Liver (tissue), 9 donors: Measurements from ENCODE around the gene SLC39A6. TPM values are rescaled to one million over a fixed set of nuclear protein-coding genes. Genes with fewer than 3 reads are reported as not detected.

Experiments
- DNase-seq: peaks from one replicate; pipeline ENCODE4 v3.0.0-alpha.2; 2017; ENCODE audit warnings: low spot score
- H3K27ac ChIP-seq, 2 donors: one replicate each; pipeline ENCODE4 v1.7.0; 2013; ENCODE audit warnings: inconsistent platforms in 2 of 2, low read length in 2 of 2, control low read depth in 1 of 2, low read depth in 1 of 2, mild to moderate bottlenecking in 1 of 2
- H3K27me3 ChIP-seq, 4 donors: one replicate each; pipeline versions ENCODE4 v1.6.1 to v1.7.0; 2013; ENCODE audit warnings: low read length in 3 of 4, inconsistent platforms in 1 of 4, mild to moderate bottlenecking in 1 of 4, moderate library complexity in 1 of 4; ENCODE audit not compliant: control insufficient read depth in 4 of 4, insufficient read depth in 4 of 4
- H3K36me3 ChIP-seq, 4 donors: one replicate each; pipeline versions ENCODE4 v1.6.1 to v1.7.0; 2013; ENCODE audit warnings: low read length in 3 of 4, mild to moderate bottlenecking in 3 of 4, low read depth in 1 of 4, moderate library complexity in 1 of 4; ENCODE audit not compliant: control insufficient read depth in 4 of 4, insufficient read depth in 3 of 4
- H3K4me1 ChIP-seq, 4 donors: one replicate each; pipeline versions ENCODE4 v1.6.1 to v1.7.0; 2013; ENCODE audit warnings: low read length in 3 of 4, mild to moderate bottlenecking in 3 of 4, moderate library complexity in 1 of 4; ENCODE audit not compliant: control insufficient read depth in 4 of 4, insufficient read depth in 4 of 4
- H3K4me3 ChIP-seq, 3 donors: one replicate each; pipeline versions ENCODE4 v1.6.1 to v1.7.0; 2013; ENCODE audit warnings: low read length in 3 of 3, control low read depth in 1 of 3, low read depth in 1 of 3, mild to moderate bottlenecking in 1 of 3
- H3K9ac ChIP-seq, 2 donors: one replicate each; pipeline ENCODE4 v1.7.0; 2013; ENCODE audit warnings: low read length in 2 of 2, mild to moderate bottlenecking in 2 of 2, moderate library complexity in 2 of 2, control low read depth in 1 of 2, low read depth in 1 of 2
- H3K9me3 ChIP-seq, 4 donors: one replicate each; pipeline versions ENCODE4 v1.6.1 to v1.7.0; 2013; ENCODE audit warnings: low read length in 3 of 4; ENCODE audit not compliant: control insufficient read depth in 4 of 4
- CTCF ChIP-seq: fragments of 150-350 bp; IDR thresholded peaks from 2 replicates; pipeline ENCODE4 v1.5.1; 2017; ENCODE audit warnings: improper control_type of control experiment, low read depth, low read length; ENCODE audit not compliant: missing input control
- EGR1 ChIP-seq, 2 donors: IDR thresholded peaks; 2 replicates each; pipeline ENCODE4 v1.6.1; 2016 to 2018; ENCODE audit warnings: antibody characterized with exemption in 2 of 2, low read depth in 2 of 2
- FOXA1 ChIP-seq: IDR thresholded peaks from 2 replicates; pipeline ENCODE4 v1.6.1; 2016; ENCODE audit warnings: antibody characterized with exemption
- FOXA2 ChIP-seq: IDR thresholded peaks from 2 replicates; pipeline ENCODE4 v1.6.1; 2016; ENCODE audit warnings: antibody characterized with exemption
- GABPA ChIP-seq, 2 donors: IDR thresholded peaks in 1 of 2; conservative IDR thresholded peaks in 1 of 2; 2 replicates each; pipeline ENCODE4 v1.6.1; 2016; ENCODE audit warnings: antibody characterized with exemption in 2 of 2, mild to moderate bottlenecking in 1 of 2, moderate library complexity in 1 of 2
- HNF4A ChIP-seq, 2 donors: conservative IDR thresholded peaks; 2 replicates each; pipeline ENCODE4 v1.6.1; 2016; ENCODE audit warnings: antibody characterized with exemption in 2 of 2, mild to moderate bottlenecking in 2 of 2
- HNF4G ChIP-seq: IDR thresholded peaks from 2 replicates; pipeline ENCODE4 v1.6.1; 2016; ENCODE audit warnings: antibody characterized with exemption
- JUND ChIP-seq, 2 donors: IDR thresholded peaks; 2 replicates each; pipeline ENCODE4 v1.6.1; 2016; ENCODE audit warnings: antibody characterized with exemption in 2 of 2
- NR2F2 ChIP-seq: IDR thresholded peaks from 2 replicates; pipeline ENCODE4 v1.6.1; 2016; ENCODE audit warnings: antibody characterized with exemption
- RAD21 ChIP-seq, 2 donors: IDR thresholded peaks; 2 replicates each; pipeline ENCODE4 v1.6.1; 2016; ENCODE audit warnings: antibody characterized with exemption in 2 of 2, mild to moderate bottlenecking in 2 of 2
- RXRA ChIP-seq, 2 donors: IDR thresholded peaks; 2 replicates each; pipeline ENCODE4 v1.6.1; 2017 to 2018; ENCODE audit warnings: antibody characterized with exemption in 2 of 2, mild to moderate bottlenecking in 1 of 2
- SP1 ChIP-seq: IDR thresholded peaks from 2 replicates; pipeline ENCODE4 v1.6.1; 2018; ENCODE audit warnings: antibody characterized with exemption, mild to moderate bottlenecking
- TAF1 ChIP-seq: conservative IDR thresholded peaks from 2 replicates; pipeline ENCODE4 v1.6.1; 2016; ENCODE audit warnings: antibody characterized with exemption, mild to moderate bottlenecking
- YY1 ChIP-seq: IDR thresholded peaks from 2 replicates; pipeline ENCODE4 v1.6.1; 2016; ENCODE audit warnings: antibody characterized with exemption, mild to moderate bottlenecking
- whole genome bisulfite sequencing: extraction: QIAGEN DNeasy Blood & Tissue Kit; methylation state at CpG from one replicate; pipeline ENCODE4 v1.1.7; 2013; 5-methylcytosine and 5-hydroxymethylcytosine counted together
- polyA plus RNA-seq, 2 donors: library from polyadenylated mRNA; stranded (reverse) in 1 of 2; unstranded in 1 of 2; fragments of 200-250 nt in 1 of 2; fragments of >200 nt in 1 of 2; fragmentation: Nextera tagmentation in 1 of 2; extraction: Ambion mirVana in 1 of 2; gene quantifications; one replicate each; pipeline versions ENCODE4 v1.2.1 to v1.2.3, GENCODE V29; 2013 to 2015
- total RNA-seq, 2 donors: library from RNA; depleted of rRNA; stranded (reverse); fragments of >200 nt; gene quantifications; one replicate each; pipeline ENCODE4 v1.2.3, GENCODE V29; 2014
- TF ChIP-seq, protein P1 (sequence below): IDR thresholded peaks from 2 replicates; pipeline ENCODE4 v1.6.1; 2016; ENCODE audit warnings: antibody characterized with exemption
- TF ChIP-seq, protein P2 (sequence below): IDR thresholded peaks from 2 replicates; pipeline ENCODE4 v1.6.1; 2016; ENCODE audit warnings: antibody characterized with exemption
- TF ChIP-seq, protein P3 (sequence below): IDR thresholded peaks from 2 replicates; pipeline ENCODE4 v1.6.1; 2016; ENCODE audit warnings: antibody characterized with exemption, mild to moderate bottlenecking
- donor health status: healthy.
- donor health status: healthy.
- donor health status: healthy.
- donor health status: healthy.
- donor health status: healthy.

The SLC39A6 gene
- total and polyA plus RNA-seq, 4 donors = 4.6 to 16.6 (median 8.3) TPM

GRCh38 chr18:36177913-36178312, 48.8 kb upstream of the SLC39A6 start:
- H3K9me3 ChIP-seq = no peaks in the 10 kb centered on the region
- H3K4me3 ChIP-seq = no peak overlapping the region
- TF ChIP-seq YY1 (no peak), HNF4G (no peak)
- no peaks in the 10 kb centered on the region for H3K27me3 ChIP-seq
- peaks cover 2 to 35% (median 14%) of the 10 kb centered on the region in 4 donors for H3K4me1 ChIP-seq
- peaks cover 2 to 11% (median 8%) of the 10 kb centered on the region in 4 donors for H3K36me3 ChIP-seq
- WGBS = 89% methylated on average over 3 of the region's 3 CpGs
- peak overlapping the region in 1 of 2 donors; percentile 5 for H3K27ac ChIP-seq
- no peak for DNase-seq
- no peak overlapping the region for H3K9ac ChIP-seq

DNA sequence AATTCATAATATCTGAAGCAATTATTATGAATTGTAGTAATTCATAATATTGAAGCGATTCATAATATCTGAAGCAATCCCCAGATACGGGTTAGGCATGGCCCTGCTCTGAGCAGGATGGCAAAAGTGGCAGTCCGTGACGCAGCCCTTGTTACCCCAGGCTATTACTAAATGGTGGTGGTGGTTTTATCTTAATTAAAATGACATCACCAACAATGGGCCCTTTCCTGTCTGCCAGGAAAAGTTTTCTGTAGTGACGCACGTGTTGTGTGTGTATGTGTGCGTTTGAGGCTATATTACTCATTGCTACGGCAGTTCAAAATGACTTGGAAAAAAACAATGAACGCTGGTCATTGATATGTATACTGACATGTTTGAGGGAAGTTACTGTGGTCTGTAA, 47.6 kb upstream of the SLC39A6 start:
- H3K36me3 ChIP-seq = peaks cover 3 to 18% (median 16%) of the 10 kb centered on the region in 4 donors
- H3K9me3 ChIP-seq = no peaks in the 10 kb centered on the region
- TF ChIP-seq, protein P1, sequence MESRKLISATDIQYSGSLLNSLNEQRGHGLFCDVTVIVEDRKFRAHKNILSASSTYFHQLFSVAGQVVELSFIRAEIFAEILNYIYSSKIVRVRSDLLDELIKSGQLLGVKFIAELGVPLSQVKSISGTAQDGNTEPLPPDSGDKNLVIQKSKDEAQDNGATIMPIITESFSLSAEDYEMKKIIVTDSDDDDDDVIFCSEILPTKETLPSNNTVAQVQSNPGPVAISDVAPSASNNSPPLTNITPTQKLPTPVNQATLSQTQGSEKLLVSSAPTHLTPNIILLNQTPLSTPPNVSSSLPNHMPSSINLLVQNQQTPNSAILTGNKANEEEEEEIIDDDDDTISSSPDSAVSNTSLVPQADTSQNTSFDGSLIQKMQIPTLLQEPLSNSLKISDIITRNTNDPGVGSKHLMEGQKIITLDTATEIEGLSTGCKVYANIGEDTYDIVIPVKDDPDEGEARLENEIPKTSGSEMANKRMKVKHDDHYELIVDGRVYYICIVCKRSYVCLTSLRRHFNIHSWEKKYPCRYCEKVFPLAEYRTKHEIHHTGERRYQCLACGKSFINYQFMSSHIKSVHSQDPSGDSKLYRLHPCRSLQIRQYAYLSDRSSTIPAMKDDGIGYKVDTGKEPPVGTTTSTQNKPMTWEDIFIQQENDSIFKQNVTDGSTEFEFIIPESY = no peak
- TF ChIP-seq RXRA (IDR thresholded peaks at IDR 0.05) (no peak), EGR1 (IDR thresholded peaks at IDR 0.05; ENCODE audit: low read depth in 2 of 2) (no peak), RAD21 (IDR thresholded peaks at IDR 0.05) (no peak), CTCF (no peak), YY1 (no peak), NR2F2 (no peak), HNF4G (no peak), HNF4A (conservative IDR thresholded peaks at IDR 0.05) (no peak)
- TF ChIP-seq, protein P2, sequence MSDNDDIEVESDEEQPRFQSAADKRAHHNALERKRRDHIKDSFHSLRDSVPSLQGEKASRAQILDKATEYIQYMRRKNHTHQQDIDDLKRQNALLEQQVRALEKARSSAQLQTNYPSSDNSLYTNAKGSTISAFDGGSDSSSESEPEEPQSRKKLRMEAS = no peak
- peak overlapping the region; percentile 76 to 92 for H3K27ac ChIP-seq
- H3K4me1 ChIP-seq = peaks cover 2 to 35% (median 14%) of the 10 kb centered on the region in 4 donors
- H3K27me3 ChIP-seq = no peaks in the 10 kb centered on the region
- whole genome bisulfite sequencing = 92% methylated on average over 9 of the region's 9 CpGs
- DNase-seq = no peak
- peak overlapping the region in 1 of 2 donors; percentile 59 for H3K9ac ChIP-seq
- H3K4me3 ChIP-seq = no peak overlapping the region

DNA sequence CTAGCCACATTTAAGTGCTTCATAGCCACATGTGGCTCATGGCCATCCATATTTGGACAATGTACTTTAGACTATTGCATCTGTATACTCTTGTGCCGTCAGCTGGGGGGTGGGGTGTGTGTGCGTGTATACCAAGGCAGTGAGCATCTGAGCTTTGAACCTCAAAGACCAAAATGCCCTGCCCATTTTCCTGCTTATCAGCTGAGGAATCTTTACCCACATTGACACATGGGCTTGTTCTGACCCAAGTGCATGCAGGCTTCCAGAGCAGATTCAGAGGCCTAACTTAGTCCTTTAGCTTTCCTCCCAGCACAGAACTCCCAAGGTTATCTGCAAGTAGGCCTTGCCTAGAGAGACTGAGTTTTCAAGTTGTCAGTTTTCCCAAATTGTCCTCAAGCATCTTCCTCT, 47.0 kb upstream of the SLC39A6 start:
- Histone ChIP-seq H3K4me1 (peaks cover 2 to 35% (median 14%) of the 10 kb centered on the region in 4 donors), H3K9ac (peak overlapping the region in 1 of 2 donors; percentile 59), H3K4me3 (no peak overlapping the region), H3K36me3 (peaks cover 7 to 22% (median 19%) of the 10 kb centered on the region in 4 donors), H3K27me3 (no peaks in the 10 kb centered on the region), H3K9me3 (no peaks in the 10 kb centered on the region), H3K27ac (peak overlapping the region; percentile 76 to 92)
- 27% methylated on average over 2 of the region's 2 CpGs for WGBS
- peak; percentile 65 for DNase-seq
- peak; percentile 61 to 64 for TF ChIP-seq RAD21 (IDR thresholded peaks at IDR 0.05)
- TF ChIP-seq, protein P1 = peak; percentile 90
- peak in 1 of 2 donors; percentile 60 for TF ChIP-seq EGR1 (IDR thresholded peaks at IDR 0.05; ENCODE audit: low read depth in 2 of 2)
- TF ChIP-seq, protein P3, sequence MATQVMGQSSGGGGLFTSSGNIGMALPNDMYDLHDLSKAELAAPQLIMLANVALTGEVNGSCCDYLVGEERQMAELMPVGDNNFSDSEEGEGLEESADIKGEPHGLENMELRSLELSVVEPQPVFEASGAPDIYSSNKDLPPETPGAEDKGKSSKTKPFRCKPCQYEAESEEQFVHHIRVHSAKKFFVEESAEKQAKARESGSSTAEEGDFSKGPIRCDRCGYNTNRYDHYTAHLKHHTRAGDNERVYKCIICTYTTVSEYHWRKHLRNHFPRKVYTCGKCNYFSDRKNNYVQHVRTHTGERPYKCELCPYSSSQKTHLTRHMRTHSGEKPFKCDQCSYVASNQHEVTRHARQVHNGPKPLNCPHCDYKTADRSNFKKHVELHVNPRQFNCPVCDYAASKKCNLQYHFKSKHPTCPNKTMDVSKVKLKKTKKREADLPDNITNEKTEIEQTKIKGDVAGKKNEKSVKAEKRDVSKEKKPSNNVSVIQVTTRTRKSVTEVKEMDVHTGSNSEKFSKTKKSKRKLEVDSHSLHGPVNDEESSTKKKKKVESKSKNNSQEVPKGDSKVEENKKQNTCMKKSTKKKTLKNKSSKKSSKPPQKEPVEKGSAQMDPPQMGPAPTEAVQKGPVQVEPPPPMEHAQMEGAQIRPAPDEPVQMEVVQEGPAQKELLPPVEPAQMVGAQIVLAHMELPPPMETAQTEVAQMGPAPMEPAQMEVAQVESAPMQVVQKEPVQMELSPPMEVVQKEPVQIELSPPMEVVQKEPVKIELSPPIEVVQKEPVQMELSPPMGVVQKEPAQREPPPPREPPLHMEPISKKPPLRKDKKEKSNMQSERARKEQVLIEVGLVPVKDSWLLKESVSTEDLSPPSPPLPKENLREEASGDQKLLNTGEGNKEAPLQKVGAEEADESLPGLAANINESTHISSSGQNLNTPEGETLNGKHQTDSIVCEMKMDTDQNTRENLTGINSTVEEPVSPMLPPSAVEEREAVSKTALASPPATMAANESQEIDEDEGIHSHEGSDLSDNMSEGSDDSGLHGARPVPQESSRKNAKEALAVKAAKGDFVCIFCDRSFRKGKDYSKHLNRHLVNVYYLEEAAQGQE = peak; percentile 92
- peak; percentile 81 for TF ChIP-seq FOXA2
- peak; percentile 29 for TF ChIP-seq NR2F2
- peak; percentile 4 to 61 for TF ChIP-seq GABPA (IDR thresholded peaks at IDR 0.05 in 1 of 2, conservative IDR thresholded peaks at IDR 0.05 in 1 of 2)
- TF ChIP-seq SP1 = peak; percentile 99
- peak; percentile 99 for TF ChIP-seq HNF4A (conservative IDR thresholded peaks at IDR 0.05)
- peak; percentile 82 to 92 for TF ChIP-seq JUND (IDR thresholded peaks at IDR 0.05)
- TF ChIP-seq HNF4G = peak; percentile 99
- TF ChIP-seq TAF1 = no peak
- TF ChIP-seq, protein P2 = peak; percentile 94
- peak; percentile 88 for TF ChIP-seq FOXA1
